ENCODE data around the gene LDAH.

Gene LDAH

DNA sequence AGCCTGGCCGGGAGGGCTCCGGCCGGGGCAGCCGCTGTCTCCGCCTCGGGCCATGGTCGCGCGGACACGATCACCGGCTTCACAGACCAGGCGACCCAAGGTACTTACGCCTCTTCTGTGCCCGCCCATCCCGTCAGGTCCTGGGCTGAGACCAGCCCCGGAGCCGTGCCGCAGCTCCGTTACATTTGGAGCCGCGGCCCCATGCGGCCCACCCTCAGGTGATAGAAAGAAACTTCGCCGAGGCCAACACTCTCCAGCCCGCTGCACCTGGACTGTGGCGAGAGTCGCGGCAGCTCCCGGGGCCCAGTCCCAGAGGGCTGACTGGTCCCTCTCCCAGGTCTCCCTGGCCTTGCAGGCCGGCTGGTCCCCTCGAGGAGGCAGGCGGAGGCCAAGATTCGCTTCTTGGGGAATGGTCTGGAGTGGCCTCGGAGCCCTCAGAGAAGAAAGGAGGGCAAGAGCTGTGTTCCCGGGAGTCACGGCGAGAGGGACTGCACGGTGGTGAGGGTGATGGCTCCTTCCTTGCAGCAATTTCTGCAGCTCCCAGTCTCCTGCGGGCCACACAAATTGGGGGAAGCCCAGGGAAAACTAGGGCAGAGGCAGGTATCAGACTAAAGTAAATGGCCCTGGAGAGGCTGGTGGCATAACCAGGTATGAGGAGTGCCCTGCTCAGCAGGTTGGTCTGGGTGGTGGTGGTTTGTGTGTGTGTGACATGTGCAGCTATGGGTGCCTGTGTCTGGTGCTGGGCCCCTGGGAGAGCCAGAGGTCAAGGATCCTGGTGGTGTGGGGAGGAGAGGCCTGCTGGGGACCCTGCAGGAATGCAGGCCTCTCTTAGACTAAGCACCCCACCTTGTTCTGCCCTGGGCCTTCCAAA lies 155.1 kb downstream of the LDAH start:
- DNase-seq (ENCODE audit: low read depth, low spot score): no peak

DNA sequence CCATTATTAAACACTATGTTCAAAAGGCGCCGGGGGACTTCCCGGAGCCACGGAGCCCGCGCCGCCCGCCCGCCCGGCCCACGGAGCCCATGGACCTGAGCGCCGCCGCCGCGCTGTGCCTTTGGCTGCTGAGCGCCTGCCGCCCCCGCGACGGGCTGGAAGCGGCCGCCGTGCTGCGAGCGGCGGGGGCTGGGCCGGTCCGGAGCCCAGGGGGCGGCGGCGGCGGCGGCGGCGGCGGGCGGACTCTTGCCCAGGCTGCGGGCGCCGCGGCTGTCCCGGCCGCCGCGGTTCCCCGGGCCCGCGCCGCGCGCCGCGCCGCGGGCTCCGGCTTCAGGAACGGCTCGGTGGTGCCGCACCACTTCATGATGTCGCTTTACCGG lies 155.8 kb downstream of the LDAH start:
- DNase-seq (ENCODE audit: low read depth, low spot score): no peak

- no peak for DNase-seq (ENCODE audit: low read depth, low spot score)
Observed at GRCh38 chr2:20666304-20667150, 156.4 kb downstream of the LDAH start, which contains the start of gene GDF7. GDF7 (plus strand) TSS chr2:20667144; CDS start chr2:20667240, 96 bp downstream.

GRCh38 chr2:20666005-20666303 lies 156.9 kb downstream of the LDAH start:
- no peak for DNase-seq (ENCODE audit: low read depth, low spot score)

- no peak for DNase-seq (ENCODE audit: low read depth, low spot score)
Observed at GRCh38 chr2:20665243-20666004, 157.5 kb downstream of the LDAH start.

DNA sequence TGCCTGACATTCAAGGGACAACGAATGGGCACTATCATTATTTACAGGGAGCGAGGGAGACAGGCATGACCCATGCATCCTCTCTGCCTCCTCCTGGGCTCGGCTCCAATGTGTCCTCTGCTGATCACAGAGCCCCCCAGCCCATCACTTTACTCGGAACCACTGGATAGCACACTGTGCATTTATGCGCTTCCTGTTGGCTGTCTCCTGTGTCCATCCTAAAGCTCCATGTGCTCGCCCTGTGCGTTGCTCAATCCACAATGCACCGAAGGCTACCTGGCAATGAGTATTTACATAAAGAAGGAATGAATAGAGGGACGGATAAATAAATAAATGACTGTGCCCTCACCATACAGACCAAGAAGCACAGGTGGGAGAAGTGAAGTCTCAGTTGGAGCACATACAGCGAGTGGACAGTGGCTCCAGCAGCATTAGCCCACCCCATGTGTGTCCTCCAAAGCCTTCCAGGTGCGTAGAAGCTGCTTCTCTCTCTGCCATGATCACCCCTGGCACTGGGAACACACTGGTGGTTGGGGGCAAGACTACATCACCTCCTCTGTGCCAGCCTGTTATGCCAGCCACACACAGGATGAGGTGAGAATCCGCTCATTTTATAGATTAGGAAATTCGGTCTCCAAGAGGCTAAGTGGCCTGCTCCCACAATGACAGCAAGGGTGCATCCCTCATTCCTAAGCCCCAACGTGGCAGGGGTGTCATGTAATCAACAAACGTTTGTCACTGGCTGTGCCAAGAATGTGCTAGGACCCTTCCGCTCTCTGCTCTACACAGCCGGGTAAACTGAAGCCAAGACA lies 158.3 kb downstream of the LDAH start:
- no peak for DNase-seq (ENCODE audit: low read depth, low spot score)

- no peak for DNase-seq (ENCODE audit: low read depth, low spot score)
Observed at GRCh38 chr2:20664071-20664390, 158.9 kb downstream of the LDAH start.

DNA sequence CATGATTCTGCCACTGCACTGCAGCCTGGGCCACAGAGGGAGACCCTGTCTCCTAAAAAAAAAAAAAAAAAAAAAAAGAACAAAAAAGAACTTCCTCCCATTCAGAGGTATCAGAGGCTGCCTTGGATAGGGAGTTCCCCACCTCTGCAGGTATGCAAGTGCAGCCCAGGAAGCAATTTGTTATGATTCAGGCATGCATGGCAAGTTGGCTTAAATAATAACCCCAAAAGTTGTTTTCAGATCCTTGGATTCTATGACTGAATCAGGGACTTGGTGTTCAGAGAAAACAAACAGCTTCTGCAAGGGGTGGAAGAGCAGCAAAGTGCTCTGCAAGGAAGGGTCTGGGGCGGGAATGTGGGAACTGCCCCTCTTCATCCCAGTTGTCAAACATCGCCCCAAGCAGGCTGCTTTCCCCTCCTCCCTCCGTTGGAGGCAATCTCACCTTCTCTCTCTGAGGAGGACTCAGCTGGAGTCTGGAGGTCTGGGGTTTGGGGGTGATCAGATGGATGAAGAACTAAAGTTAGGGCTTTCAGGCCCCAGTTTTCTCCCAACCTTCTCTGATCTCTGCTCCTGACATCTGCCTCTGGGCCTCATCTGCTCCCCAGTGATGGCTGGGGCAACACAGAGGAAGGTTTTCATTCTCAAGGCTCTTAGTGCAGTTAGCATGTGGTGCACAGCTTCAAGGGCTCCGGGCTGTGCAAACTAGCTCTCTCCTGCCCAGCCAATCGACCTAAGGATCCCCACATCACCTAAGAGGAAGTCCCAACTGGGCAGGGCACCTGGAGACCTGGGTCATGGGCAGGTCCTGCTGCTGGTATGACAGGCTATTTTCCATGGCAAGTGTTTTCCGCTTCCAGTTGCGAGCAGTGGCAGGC lies 159.5 kb downstream of the LDAH start:
- no peak for DNase-seq (ENCODE audit: low read depth, low spot score)

GRCh38 chr2:20662308-20662937 lies 160.5 kb downstream of the LDAH start:
- no peak for DNase-seq (ENCODE audit: low read depth, low spot score)

- DNase-seq (ENCODE audit: low read depth, low spot score): peak; percentile 68
Observed at GRCh38 chr2:20661421-20662307, 161.2 kb downstream of the LDAH start.

GRCh38 chr2:20660506-20661420 lies 162.1 kb downstream of the LDAH start:
- no peak for DNase-seq (ENCODE audit: low read depth, low spot score)

GRCh38 chr2:20657522-20658235 lies 165.2 kb downstream of the LDAH start:
- no peak for DNase-seq (ENCODE audit: low read depth, low spot score)

GRCh38 chr2:20656561-20656960 lies 166.3 kb downstream of the LDAH start:
- no peak for DNase-seq (ENCODE audit: low read depth, low spot score)

GRCh38 chr2:20654535-20654813 lies 168.4 kb downstream of the LDAH start:
- DNase-seq (ENCODE audit: low read depth, low spot score): no peak

- DNase-seq (ENCODE audit: low read depth, low spot score): no peak
Observed at GRCh38 chr2:20653695-20654534, 169.0 kb downstream of the LDAH start.
